Esophagus muscularis mucosa (tissue), 4 donors: ENCODE results near the gene INCA1. TPM values are rescaled to one million over a fixed set of nuclear protein-coding genes. Genes with fewer than 3 reads are reported as not detected.

Experiments
- DNase-seq: peaks from one replicate; pipeline ENCODE4 v3.0.0-alpha.2; 2017; ENCODE audit errors: extremely low spot score
- H3K27ac ChIP-seq, 4 donors: fragments of 200-600 bp; sonication (generic); replicated peaks in 1 of 4; 1 replicate in 3 of 4; 2 replicates in 1 of 4; pipeline ENCODE4 v1.5.1; 2016 to 2019; ENCODE audit warnings: mild to moderate bottlenecking in 1 of 4
- H3K27me3 ChIP-seq, 4 donors: fragments of 200-600 bp; sonication (generic); one replicate each; pipeline versions ENCODE4 v1.5.1 to v1.6.0; 2016 to 2019
- H3K36me3 ChIP-seq, 4 donors: fragments of 200-600 bp; sonication (generic); one replicate each; pipeline ENCODE4 v1.5.1; 2016 to 2019
- H3K4me1 ChIP-seq, 4 donors: fragments of 200-600 bp; sonication (generic); one replicate each; pipeline ENCODE4 v1.5.1; 2016 to 2019
- H3K4me3 ChIP-seq, 4 donors: fragments of 200-600 bp; sonication (generic); 1 replicate in 2 of 4; 2 replicates in 2 of 4; pipeline ENCODE4 v1.5.1; 2016 to 2019; ENCODE audit warnings: mild to moderate bottlenecking in 4 of 4, moderate library complexity in 1 of 4
- H3K9me3 ChIP-seq, 4 donors: fragments of 200-600 bp; sonication (generic); 1 replicate in 3 of 4; 2 replicates in 1 of 4; pipeline ENCODE4 v1.5.1; 2016 to 2019
- EP300 ChIP-seq: sonication (generic); formaldehyde crosslinking; IDR thresholded peaks from one replicate; pipeline ENCODE4 v1.6.1; 2017; ENCODE audit warnings: antibody characterized with exemption
- POLR2A ChIP-seq: fragments of 450-650 bp; IDR thresholded peaks from one replicate; pipeline ENCODE4 v1.6.1; 2017; ENCODE audit warnings: antibody characterized with exemption, moderate library complexity, mild to moderate bottlenecking, low read depth
- POLR2AphosphoS5 ChIP-seq, 2 donors: sonication (generic); formaldehyde crosslinking; IDR thresholded peaks; one replicate each; pipeline ENCODE4 v1.6.1; 2017; ENCODE audit warnings: antibody characterized with exemption in 2 of 2
- WGBS: methylation state at CpG from one replicate; pipeline ENCODE4 v1.1.5; 2018; 5-methylcytosine and 5-hydroxymethylcytosine counted together
- intact Hi-C: fragments of 100-400 bp; cut with DNase I; formaldehyde crosslinking; loops from one replicate; pipeline ENCODE4 v1.15.1; 2023
- total RNA-seq, 4 donors: library from RNA; depleted of rRNA; stranded (reverse); fragments of >200 nt; gene quantifications; one replicate each; pipeline versions ENCODE4 v1.1.0 to v1.2.1, GENCODE V29; 2016
- TF ChIP-seq, protein P1 (sequence below), 3 experiments: fragments of 200-600 bp in 2 of 3; fragments of 450-650 bp in 1 of 3; sonication (generic) in 2 of 3; IDR thresholded peaks; one replicate each; pipeline ENCODE4 v1.5.1; 2017 to 2019; ENCODE audit warnings: antibody characterized with exemption in 3 of 3, mild to moderate bottlenecking in 2 of 3, moderate library complexity in 1 of 3

Gene INCA1
- total RNA-seq, 4 donors from 2014 or later = 1.3 to 4.6 (median 3.0) TPM

DNA sequence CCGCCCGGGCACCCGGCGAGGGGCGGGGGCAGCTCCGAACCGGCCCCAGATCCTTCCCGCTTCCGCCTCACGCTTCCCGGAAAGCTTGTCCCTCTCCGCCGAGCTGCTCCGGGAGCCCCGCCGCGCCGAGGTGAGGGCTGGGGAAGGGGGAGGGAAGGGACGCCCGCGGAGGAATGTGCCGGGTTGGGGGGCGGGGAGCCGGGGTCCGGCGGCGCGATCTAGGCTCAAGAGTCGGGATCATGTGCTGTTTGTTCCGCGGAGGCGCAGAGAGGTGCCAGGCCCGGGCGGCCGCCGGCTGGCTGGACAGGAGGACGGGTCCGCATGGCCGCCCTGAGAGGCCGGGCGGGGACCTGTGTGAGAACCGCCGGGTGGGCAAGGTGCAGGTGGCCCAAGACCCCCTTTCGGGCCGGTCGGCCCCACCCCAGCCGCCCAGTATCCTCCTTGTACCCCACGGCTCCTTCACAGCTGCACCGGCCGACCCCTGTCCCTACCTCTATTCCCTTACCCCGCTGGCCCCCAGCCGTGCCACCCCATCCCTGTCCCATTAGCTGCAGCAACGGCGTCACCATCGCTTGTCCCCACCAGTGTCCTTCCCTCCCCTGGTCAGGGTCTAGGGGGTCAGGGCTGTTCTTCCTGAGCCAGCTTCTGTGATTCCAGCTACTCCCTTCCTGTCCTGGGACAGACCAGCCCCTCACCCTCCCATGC lies 857 bp upstream of the INCA1 start:
- peaks cover 32 to 40% (median 35%) of the 10 kb centered on the region in 4 donors for H3K4me1 ChIP-seq
- DNase-seq = no peak
- peak overlapping the region; percentile 90 to 99 (median 96) for H3K27ac ChIP-seq
- WGBS = 2% methylated on average over 8 of the region's 55 CpGs
- H3K4me3 ChIP-seq = peak overlapping the region; percentile 90 to 99 (median 96)
- no peaks in the 10 kb centered on the region for H3K27me3 ChIP-seq
- intact Hi-C loops = no loop called here
- peak; percentile 24 for TF ChIP-seq POLR2A
- no peak for TF ChIP-seq POLR2AphosphoS5 (IDR thresholded peaks at IDR 0.05)
- H3K36me3 ChIP-seq = peaks cover 22 to 26% (median 24%) of the 10 kb centered on the region in 4 donors
- no peaks in the 10 kb centered on the region for H3K9me3 ChIP-seq

DNA sequence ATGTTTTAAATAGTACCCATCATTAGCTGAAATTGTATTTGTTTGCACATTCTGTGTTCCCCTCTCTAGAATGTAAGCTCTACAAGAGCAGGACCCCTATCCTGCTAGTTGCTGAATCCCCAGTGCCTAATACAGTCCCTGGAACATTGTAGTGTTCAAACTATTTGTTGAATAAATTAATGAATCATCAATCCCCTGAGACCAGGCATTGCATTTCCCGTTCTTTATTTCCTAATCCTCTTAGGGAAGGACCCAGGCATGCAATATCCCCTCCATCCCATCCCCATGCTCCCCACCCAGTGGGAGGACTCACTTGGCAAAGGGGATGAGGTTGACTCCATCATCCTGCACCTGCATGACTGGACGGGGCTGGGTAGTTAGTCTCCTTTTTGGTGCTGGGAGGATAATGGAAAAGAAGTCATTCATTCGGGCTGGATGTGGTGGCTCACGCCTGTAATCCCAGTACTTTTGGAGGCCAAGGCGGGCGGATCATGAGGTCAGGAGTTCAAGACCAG lies 3.2 kb downstream of the INCA1 start:
- Histone ChIP-seq H3K4me1 (peaks cover 12 to 22% (median 18%) of the 10 kb centered on the region in 4 donors), H3K27me3 (no peaks in the 10 kb centered on the region), H3K27ac (no peak overlapping the region), H3K36me3 (no peaks in the 10 kb centered on the region), H3K4me3 (no peak overlapping the region), H3K9me3 (no peaks in the 10 kb centered on the region)
- no peak for TF ChIP-seq POLR2AphosphoS5 (IDR thresholded peaks at IDR 0.05)
- TF ChIP-seq EP300 = no peak
- TF ChIP-seq POLR2A = no peak
- TF ChIP-seq, protein P1, sequence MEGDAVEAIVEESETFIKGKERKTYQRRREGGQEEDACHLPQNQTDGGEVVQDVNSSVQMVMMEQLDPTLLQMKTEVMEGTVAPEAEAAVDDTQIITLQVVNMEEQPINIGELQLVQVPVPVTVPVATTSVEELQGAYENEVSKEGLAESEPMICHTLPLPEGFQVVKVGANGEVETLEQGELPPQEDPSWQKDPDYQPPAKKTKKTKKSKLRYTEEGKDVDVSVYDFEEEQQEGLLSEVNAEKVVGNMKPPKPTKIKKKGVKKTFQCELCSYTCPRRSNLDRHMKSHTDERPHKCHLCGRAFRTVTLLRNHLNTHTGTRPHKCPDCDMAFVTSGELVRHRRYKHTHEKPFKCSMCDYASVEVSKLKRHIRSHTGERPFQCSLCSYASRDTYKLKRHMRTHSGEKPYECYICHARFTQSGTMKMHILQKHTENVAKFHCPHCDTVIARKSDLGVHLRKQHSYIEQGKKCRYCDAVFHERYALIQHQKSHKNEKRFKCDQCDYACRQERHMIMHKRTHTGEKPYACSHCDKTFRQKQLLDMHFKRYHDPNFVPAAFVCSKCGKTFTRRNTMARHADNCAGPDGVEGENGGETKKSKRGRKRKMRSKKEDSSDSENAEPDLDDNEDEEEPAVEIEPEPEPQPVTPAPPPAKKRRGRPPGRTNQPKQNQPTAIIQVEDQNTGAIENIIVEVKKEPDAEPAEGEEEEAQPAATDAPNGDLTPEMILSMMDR (IDR thresholded peaks at IDR 0.05) = no peak
- whole genome bisulfite sequencing = 89% methylated on average over 6 of the region's 6 CpGs
- DNase-seq = no peak
- intact Hi-C loops = no loop called here

DNA sequence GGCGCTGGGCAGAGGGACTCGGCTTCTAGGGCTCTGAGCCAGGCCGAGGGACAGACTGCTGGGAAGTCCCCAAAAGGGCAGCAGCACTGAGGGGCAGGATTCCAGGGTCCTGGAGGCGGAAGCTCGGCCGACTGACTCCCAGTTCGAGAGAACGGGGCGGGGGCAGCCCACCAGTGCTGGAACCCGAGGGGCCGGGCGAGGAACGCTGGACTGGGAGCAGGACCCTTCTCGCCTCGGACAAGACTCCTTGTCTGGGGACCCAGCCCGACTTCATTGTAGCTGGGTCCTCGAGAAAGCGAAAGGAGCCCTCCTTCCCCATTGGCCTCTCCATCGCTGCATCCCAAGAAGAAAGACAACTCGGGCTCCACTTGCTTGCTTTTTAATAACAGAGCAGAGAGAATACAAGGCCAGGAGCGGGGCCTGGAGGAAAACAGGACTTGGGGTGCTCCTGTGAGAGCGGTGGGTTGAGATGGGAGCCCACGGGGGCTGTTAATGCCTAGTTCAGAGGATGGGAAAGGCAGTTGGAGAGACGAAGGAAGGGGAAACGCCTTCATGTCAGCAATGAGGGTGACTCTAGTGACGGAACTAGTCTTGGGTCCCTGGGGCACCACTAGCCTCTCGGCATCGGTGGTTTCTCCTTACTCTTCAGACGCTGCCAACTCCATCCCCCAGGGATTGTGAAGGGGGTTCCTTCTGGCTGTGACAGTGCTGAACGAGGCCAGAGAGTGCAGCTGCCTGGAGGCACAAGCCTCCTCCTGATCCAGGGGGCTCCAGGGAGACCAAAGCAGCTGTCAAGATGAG lies 9.4 kb downstream of the INCA1 start:
- no peak for DNase-seq
- WGBS = 1% methylated on average over 28 of the region's 30 CpGs
- intact Hi-C loops = loop anchor here (5.0 kb wide), 2 partner anchors 51 to 81 kb away; no protein-coding TSS in a partner anchor

DNA sequence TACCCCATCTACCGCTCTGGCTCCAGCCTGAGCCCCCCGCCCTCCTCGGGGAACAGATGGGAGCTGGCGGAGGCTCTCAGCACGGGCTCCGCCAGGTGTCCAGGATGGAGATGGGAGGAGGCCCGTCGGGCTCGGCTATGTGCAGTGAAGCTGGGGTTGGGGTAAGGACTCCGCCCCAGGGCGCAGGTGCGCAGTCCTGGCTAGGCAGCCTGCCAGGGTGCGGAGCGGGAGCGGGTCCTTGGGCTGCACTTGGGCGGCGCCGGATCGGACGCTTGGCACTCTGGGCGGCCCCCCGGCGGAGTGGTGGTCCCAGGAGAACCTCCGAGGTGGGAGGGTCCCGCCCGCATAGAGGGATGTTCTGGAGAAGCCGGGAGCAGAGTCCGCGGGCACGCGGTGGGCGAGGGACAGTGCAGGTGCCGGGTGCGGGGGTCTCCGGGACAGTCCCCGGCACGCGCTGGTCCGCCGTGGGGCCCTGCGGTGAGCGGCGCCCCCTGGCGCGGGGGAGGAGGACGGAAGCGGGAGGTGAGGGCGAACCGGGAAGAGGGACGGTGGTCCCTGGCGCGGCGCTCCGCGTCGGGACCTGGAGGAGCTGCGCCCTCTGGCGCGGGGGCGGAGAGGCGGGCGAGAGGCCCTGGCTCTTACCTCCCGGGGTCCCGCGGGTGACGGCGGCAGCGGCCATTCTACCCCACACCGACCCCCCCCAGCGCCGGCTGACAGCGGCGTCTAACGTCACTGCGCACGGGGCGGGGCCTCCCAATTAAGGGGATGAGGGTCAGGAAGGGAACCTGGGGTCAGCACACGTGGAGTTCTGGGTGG lies 10.2 kb downstream of the INCA1 start, which contains the start of gene CAMTA2:
CAMTA2 (minus strand) TSS at position 725 of the 816 bp plus-strand sequence. CDS start 1,453 bp downstream, outside the sequence.
- Histone ChIP-seq H3K27me3 (no peaks in the 10 kb centered on the region), H3K4me1 (peaks cover 22 to 34% (median 32%) of the 10 kb centered on the region in 4 donors), H3K36me3 (peaks cover 0 to 39% (median 31%) of the 10 kb centered on the region in 4 donors), H3K4me3 (peak within 1 kb of the TSS; percentile 80 to 96 (median 84)), H3K9me3 (no peaks in the 10 kb centered on the region), H3K27ac (peak within 1 kb of the TSS; percentile 90 to 98 (median 92))
- TF ChIP-seq, protein P1 (IDR thresholded peaks at IDR 0.05) = peak; percentile 78 to 88 (median 83)
- TF ChIP-seq EP300 (no peak), POLR2A (peak; percentile 80), POLR2AphosphoS5 (IDR thresholded peaks at IDR 0.05) (peak; percentile 83 to 90)
- 0% methylated on average over 26 of the region's 78 CpGs for WGBS
- peak; percentile 97 for DNase-seq
- intact Hi-C loops = loop anchor here (5.0 kb wide), 2 partner anchors 50 to 80 kb away; no protein-coding TSS in a partner anchor

More for the DNA sequence above, 9.4 kb downstream of the INCA1 start:
- Histone ChIP-seq H3K9me3 (no peaks in the 10 kb centered on the region), H3K36me3 (peaks cover 0 to 31% (median 22%) of the 10 kb centered on the region in 4 donors), H3K27me3 (no peaks in the 10 kb centered on the region), H3K4me1 (peaks cover 22 to 34% (median 32%) of the 10 kb centered on the region in 4 donors), H3K27ac (peak overlapping the region; percentile 90 to 98 (median 92)), H3K4me3 (peak overlapping the region; percentile 80 to 96 (median 84))
- TF ChIP-seq, protein P1 (IDR thresholded peaks at IDR 0.05) = no peak
